SK-N-SH (cell line): ENCODE measurements around the gene RABGGTB. TPM values are rescaled to one million over a fixed set of nuclear protein-coding genes. Genes with fewer than 3 reads are reported as not detected.

Experiments
- CTCF ChIA-PET: fragments of 300-600, 350-600 bp; formaldehyde crosslinking; extraction: SDS; loops from one replicate; lab custom pipeline; 2021; lab: Yijun Ruan, JAX
- POLR2A ChIA-PET: fragments of 350-600 bp; sonication (Branson Sonifier 250); formaldehyde crosslinking; extraction: SDS; loops from one replicate; lab custom pipeline; 2020; ENCODE audit warnings: antibody characterized with exemption, inconsistent platforms; lab: Yijun Ruan, JAX
- DNase-seq: peaks from one replicate; pipeline ENCODE4 v3.0.0; 2012
- H2AFZ ChIP-seq: fragments of 200-600 bp; sonication (generic); 2 replicates; pipeline ENCODE4 v1.8.1; 2016; ENCODE audit warnings: antibody characterized with exemption, mild to moderate bottlenecking, low read depth
- H3F3A ChIP-seq: fragments of 200-600 bp; sonication (generic); replicated peaks from 2 replicates; pipeline ENCODE3; 2016; ENCODE audit warnings: antibody characterized with exemption, mild to moderate bottlenecking; ENCODE audit not compliant: insufficient read depth
- H3K27ac ChIP-seq, 2 experiments: fragments of 200-500 bp in 1 of 2; fragments of 200-600 bp in 1 of 2; sonication (Bioruptor generic) in 1 of 2; sonication (generic), shearing (Covaris generic) in 1 of 2; 2 replicates each; pipeline versions ENCODE4 v1.5.1 to v1.6.1; 2014 to 2016; ENCODE audit warnings: low read depth in 2 of 2, inconsistent platforms in 1 of 2, low read length in 1 of 2, mild to moderate bottlenecking in 1 of 2, mixed read lengths in 1 of 2
- H3K27me3 ChIP-seq: fragments of 200-600 bp; sonication (generic), shearing (Covaris generic); 2 replicates; pipeline ENCODE4 v1.6.1; 2016; ENCODE audit warnings: mixed run types; ENCODE audit not compliant: insufficient read depth
- H3K36me3 ChIP-seq, 2 experiments: fragments of 200-500 bp in 1 of 2; fragments of 200-600 bp in 1 of 2; sonication (Bioruptor generic) in 1 of 2; sonication (generic) in 1 of 2; replicated peaks in 1 of 2; 2 replicates each; pipeline versions ENCODE3 to v1.5.1; 2014 to 2016; ENCODE audit warnings: low read length in 1 of 2, mild to moderate bottlenecking in 1 of 2; ENCODE audit not compliant: insufficient read depth in 2 of 2, control insufficient read depth in 1 of 2
- H3K4me1 ChIP-seq, 2 experiments: fragments of 200-500 bp in 1 of 2; fragments of 200-600 bp in 1 of 2; sonication (Bioruptor generic) in 1 of 2; sonication (generic), shearing (Covaris generic) in 1 of 2; 2 replicates each; pipeline versions ENCODE4 v1.5.1 to v1.6.1; 2014 to 2016; ENCODE audit warnings: low read depth in 1 of 2, low read length in 1 of 2, mixed run types in 1 of 2; ENCODE audit not compliant: insufficient read depth in 2 of 2, control insufficient read depth in 1 of 2
- H3K4me2 ChIP-seq: fragments of 200-600 bp; sonication (generic), shearing (Covaris generic); 2 replicates; pipeline ENCODE4 v1.6.1; 2017; ENCODE audit warnings: mixed run types
- H3K4me3 ChIP-seq, 2 experiments: fragments of 200-500 bp in 1 of 2; fragments of 200-600 bp in 1 of 2; sonication (Bioruptor generic) in 1 of 2; sonication (generic), shearing (Covaris generic) in 1 of 2; 2 replicates each; pipeline versions ENCODE4 v1.5.1 to v1.8.1; 2014 to 2016; ENCODE audit warnings: low read depth in 2 of 2, inconsistent platforms in 1 of 2, low read length in 1 of 2, mild to moderate bottlenecking in 1 of 2, mixed read lengths in 1 of 2, moderate library complexity in 1 of 2
- H3K79me2 ChIP-seq: fragments of 200-600 bp; sonication (generic); 2 replicates; pipeline ENCODE4 v1.8.1; 2017; ENCODE audit warnings: mild to moderate bottlenecking; ENCODE audit not compliant: insufficient read depth
- H3K9ac ChIP-seq: fragments of 200-600 bp; sonication (generic); 2 replicates; pipeline ENCODE4 v1.6.1; 2017; ENCODE audit warnings: mixed run types
- H3K9me2 ChIP-seq: fragments of 200-600 bp; sonication (generic); 2 replicates; pipeline ENCODE4 v1.6.1; 2017; ENCODE audit warnings: mixed run types
- H3K9me3 ChIP-seq: fragments of 200-600 bp; sonication (generic); 2 replicates; pipeline ENCODE4 v1.6.1; 2017; ENCODE audit warnings: mixed run types, mild to moderate bottlenecking, moderate library complexity
- H4K20me1 ChIP-seq: fragments of 200-600 bp; sonication (generic); 2 replicates; pipeline ENCODE4 v1.6.1; 2017; ENCODE audit warnings: mild to moderate bottlenecking, mixed run types; ENCODE audit not compliant: insufficient read depth
- CHD2 ChIP-seq: fragments of 150-350 bp; IDR thresholded peaks from 2 replicates; pipeline ENCODE4 v1.6.1; 2018; ENCODE audit warnings: low read length; ENCODE audit not compliant: partially characterized antibody
- CTCF ChIP-seq: fragments of 200-600 bp; sonication (generic); IDR thresholded peaks from 2 replicates; pipeline ENCODE4 v1.6.1; 2017; ENCODE audit warnings: antibody characterized with exemption, mild to moderate bottlenecking, moderate library complexity
- EP300 ChIP-seq, 2 experiments: IDR thresholded peaks; 2 replicates each; pipeline versions ENCODE4 v1.4.0 to v1.6.1; 2012; ENCODE audit warnings: borderline replicate concordance in 1 of 2, low read depth in 1 of 2, low read length in 1 of 2
- EZH2phosphoT487 ChIP-seq: fragments of 200-600 bp; sonication (generic); IDR thresholded peaks from 2 replicates; pipeline ENCODE4 v1.6.1; 2017; ENCODE audit warnings: low read depth, mixed run types, mild to moderate bottlenecking, antibody characterized with exemption, moderate library complexity, borderline replicate concordance
- FOXM1 ChIP-seq: IDR thresholded peaks from 2 replicates; pipeline ENCODE4 v1.4.0; 2012; ENCODE audit warnings: low read depth, mild to moderate bottlenecking
- GATA2 ChIP-seq: sonication (generic); formaldehyde crosslinking; IDR thresholded peaks from 2 replicates; pipeline ENCODE4 v1.5.0; 2020; ENCODE audit warnings: mild to moderate bottlenecking, missing genetic modification reagents
- JUND ChIP-seq: IDR thresholded peaks from 2 replicates; pipeline ENCODE4 v1.4.0; 2012
- MEF2A ChIP-seq: IDR thresholded peaks from 2 replicates; pipeline ENCODE4 v1.4.0; 2012; ENCODE audit warnings: low read depth, borderline replicate concordance
- MXI1 ChIP-seq: IDR thresholded peaks from 2 replicates; pipeline ENCODE4 v1.6.1; 2012; ENCODE audit warnings: mild to moderate bottlenecking, low read depth, low read length, improper control_type of control experiment
- NFIC ChIP-seq: IDR thresholded peaks from 2 replicates; pipeline ENCODE4 v1.4.0; 2012; ENCODE audit warnings: borderline replicate concordance
- POLR2AphosphoS5 ChIP-seq: IDR thresholded peaks from 2 replicates; pipeline ENCODE4 v1.6.1; 2012; ENCODE audit warnings: low read depth, low read length
- RCOR1 ChIP-seq: fragments of 150-350 bp; IDR thresholded peaks from 2 replicates; pipeline ENCODE4 v1.6.1; 2017; ENCODE audit warnings: antibody characterized with exemption, low read length
- RFX5 ChIP-seq: IDR thresholded peaks from 2 replicates; pipeline ENCODE4 v1.6.1; 2012; ENCODE audit warnings: mild to moderate bottlenecking, improper control_type of control experiment, low read length
- RXRA ChIP-seq: IDR thresholded peaks from 2 replicates; pipeline ENCODE4 v1.4.0; 2012; ENCODE audit warnings: low read depth, mild to moderate bottlenecking, borderline replicate concordance
- TEAD4 ChIP-seq: IDR thresholded peaks from 2 replicates; pipeline ENCODE4 v1.4.0; 2012; ENCODE audit warnings: mild to moderate bottlenecking, borderline replicate concordance; ENCODE audit not compliant: insufficient read depth
- WGBS: methylation state at CpG from one replicate; pipeline ENCODE4 v1.1.6; 2017; ENCODE audit warnings: low lambda C conversion rate; 5-methylcytosine and 5-hydroxymethylcytosine counted together
- polyA plus RNA-seq, 3 experiments: library from polyadenylated mRNA; depleted of rRNA; stranded (reverse); fragments of >200 nt; gene quantifications; 2 replicates each; pipeline ENCODE4 v1.2.3, GENCODE V29; 2012
- TF ChIP-seq, protein P1 (sequence below): IDR thresholded peaks from 2 replicates; pipeline ENCODE4 v1.4.0; 2012; ENCODE audit warnings: low read depth, borderline replicate concordance

The RABGGTB gene
- polyA plus RNA-seq, 1 of the 3 experiments (the other 2 are of a cell fraction), result 59.0 TPM

GRCh38 chr1:75791022-75791421 is 5.0 kb downstream of the RABGGTB start:
- Histone ChIP-seq H4K20me1 (peaks cover 87% of the 10 kb centered on the region), H3K4me2 (peak overlapping the region; percentile 78), H3K27ac (peak overlapping the region in 1 of 2 experiments; percentile 34; a peak in 2 of 4 replicates), H3K36me3 (peaks cover 73 to 88% of the 10 kb centered on the region in 2 experiments), H3F3A (peaks cover 70% of the 10 kb centered on the region), H3K4me1 (peaks cover 8 to 22% of the 10 kb centered on the region in 2 experiments), H2AFZ (no peak overlapping the region), H3K4me3 (no peak overlapping the region), H3K27me3 (no peaks in the 10 kb centered on the region), H3K9me2 (no peaks in the 10 kb centered on the region), H3K9me3 (no peaks in the 10 kb centered on the region), H3K9ac (no peak overlapping the region), H3K79me2 (peaks cover 75% of the 10 kb centered on the region)
- CTCF ChIA-PET, result interaction anchor here (0.8 kb wide), 1 partner anchor 9 kb away, joined by 3 read pairs; no protein-coding TSS in a partner anchor
- WGBS, result 84% methylated on average over 1 of the region's 1 CpG
- DNase-seq, result no peak
- TF ChIP-seq EP300 (IDR thresholded peaks at IDR 0.05; ENCODE audit: borderline replicate concordance in 1 of 2, low read depth in 1 of 2, low read length in 1 of 2), result no peak
- TF ChIP-seq RFX5, result no peak
- no peak for TF ChIP-seq CHD2
- TF ChIP-seq GATA2 (CRISPR knock-in tag), result no peak
- TF ChIP-seq MEF2A, result no peak
- POLR2A ChIA-PET, result no interaction called here

- H3K4me3 ChIP-seq, result no peak overlapping the region
- peaks cover 79 to 85% of the 10 kb centered on the region in 2 experiments for H3K36me3 ChIP-seq
- no peak for DNase-seq
- H3K79me2 ChIP-seq, result peaks cover 64% of the 10 kb centered on the region
- no peaks in the 10 kb centered on the region for H3K9me3 ChIP-seq
- TF ChIP-seq FOXM1 (no peak), GATA2 (CRISPR knock-in tag) (no peak), JUND (no peak), TEAD4 (no peak), EZH2phosphoT487 (no peak), NFIC (no peak), MEF2A (no peak), MXI1 (no peak), RXRA (no peak), CTCF (no peak), RCOR1 (no peak), POLR2AphosphoS5 (no peak)
- TF ChIP-seq, protein P1, sequence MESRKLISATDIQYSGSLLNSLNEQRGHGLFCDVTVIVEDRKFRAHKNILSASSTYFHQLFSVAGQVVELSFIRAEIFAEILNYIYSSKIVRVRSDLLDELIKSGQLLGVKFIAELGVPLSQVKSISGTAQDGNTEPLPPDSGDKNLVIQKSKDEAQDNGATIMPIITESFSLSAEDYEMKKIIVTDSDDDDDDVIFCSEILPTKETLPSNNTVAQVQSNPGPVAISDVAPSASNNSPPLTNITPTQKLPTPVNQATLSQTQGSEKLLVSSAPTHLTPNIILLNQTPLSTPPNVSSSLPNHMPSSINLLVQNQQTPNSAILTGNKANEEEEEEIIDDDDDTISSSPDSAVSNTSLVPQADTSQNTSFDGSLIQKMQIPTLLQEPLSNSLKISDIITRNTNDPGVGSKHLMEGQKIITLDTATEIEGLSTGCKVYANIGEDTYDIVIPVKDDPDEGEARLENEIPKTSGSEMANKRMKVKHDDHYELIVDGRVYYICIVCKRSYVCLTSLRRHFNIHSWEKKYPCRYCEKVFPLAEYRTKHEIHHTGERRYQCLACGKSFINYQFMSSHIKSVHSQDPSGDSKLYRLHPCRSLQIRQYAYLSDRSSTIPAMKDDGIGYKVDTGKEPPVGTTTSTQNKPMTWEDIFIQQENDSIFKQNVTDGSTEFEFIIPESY, result no peak
- TF ChIP-seq, all 33 proteins: peak for 0
- H3F3A ChIP-seq, result peaks cover 74% of the 10 kb centered on the region
- CTCF ChIA-PET, result no interaction called here
- POLR2A ChIA-PET, result no interaction called here
- WGBS, result 100% methylated on average over 3 of the region's 3 CpGs
- peaks cover 83% of the 10 kb centered on the region for H4K20me1 ChIP-seq
- no peak overlapping the region for H2AFZ ChIP-seq
- no peaks in the 10 kb centered on the region for H3K27me3 ChIP-seq
- no peaks in the 10 kb centered on the region for H3K9me2 ChIP-seq
- no peak overlapping the region for H3K9ac ChIP-seq
- peaks cover 8 to 22% of the 10 kb centered on the region in 2 experiments for H3K4me1 ChIP-seq
- H3K27ac ChIP-seq, result peak overlapping the region in 1 of 2 experiments; percentile 34; a peak in 2 of 4 replicates
- no peak overlapping the region for H3K4me2 ChIP-seq
These were observed 6.0 kb downstream of the RABGGTB start for GRCh38 chr1:75792091-75792490.
